Gastroesophageal sphincter (tissue), 3 donors: ENCODE results near the gene KCTD16.

Experiments used
- POLR2A ChIP-seq, 2 donors: fragments of 450-650 bp; IDR thresholded peaks; one replicate each; pipeline ENCODE4 v1.6.1; 2017; ENCODE audit warnings: antibody characterized with exemption in 2 of 2, mild to moderate bottlenecking in 2 of 2, moderate library complexity in 1 of 2
- POLR2AphosphoS5 ChIP-seq: sonication (generic); formaldehyde crosslinking; IDR thresholded peaks from one replicate; pipeline ENCODE4 v1.6.1; 2017; ENCODE audit warnings: antibody characterized with exemption
- TF ChIP-seq, protein P1 (sequence below), 4 experiments: fragments of 200-600 bp in 2 of 4; fragments of 450-650 bp in 2 of 4; sonication (generic) in 1 of 4; IDR thresholded peaks; one replicate each; pipeline ENCODE4 v1.5.1; 2017 to 2019; ENCODE audit warnings: antibody characterized with exemption in 4 of 4, mild to moderate bottlenecking in 2 of 4, moderate library complexity in 2 of 4

DNA sequence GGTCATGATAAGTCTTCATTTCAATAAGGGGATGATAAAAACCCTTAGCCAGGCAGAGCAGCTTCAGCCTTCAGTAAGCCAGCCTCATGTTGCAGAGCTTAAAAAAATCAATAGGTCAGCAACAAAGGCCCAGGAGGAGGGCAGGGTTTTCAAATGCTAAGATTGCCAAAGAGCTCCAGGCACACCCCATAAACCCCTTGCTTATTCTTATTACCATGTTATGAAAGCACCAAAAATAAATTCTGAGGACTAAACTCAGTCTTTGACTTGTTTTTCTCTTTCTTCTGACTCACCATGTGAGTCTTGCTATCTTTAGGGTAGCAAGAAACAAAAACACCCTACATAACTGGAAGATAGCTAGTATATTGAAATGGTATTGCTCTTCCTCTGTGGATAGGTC lies 317.1 kb downstream of the KCTD16 start:
- no peak for TF ChIP-seq POLR2A (IDR thresholded peaks at IDR 0.05)
- TF ChIP-seq, protein P1, sequence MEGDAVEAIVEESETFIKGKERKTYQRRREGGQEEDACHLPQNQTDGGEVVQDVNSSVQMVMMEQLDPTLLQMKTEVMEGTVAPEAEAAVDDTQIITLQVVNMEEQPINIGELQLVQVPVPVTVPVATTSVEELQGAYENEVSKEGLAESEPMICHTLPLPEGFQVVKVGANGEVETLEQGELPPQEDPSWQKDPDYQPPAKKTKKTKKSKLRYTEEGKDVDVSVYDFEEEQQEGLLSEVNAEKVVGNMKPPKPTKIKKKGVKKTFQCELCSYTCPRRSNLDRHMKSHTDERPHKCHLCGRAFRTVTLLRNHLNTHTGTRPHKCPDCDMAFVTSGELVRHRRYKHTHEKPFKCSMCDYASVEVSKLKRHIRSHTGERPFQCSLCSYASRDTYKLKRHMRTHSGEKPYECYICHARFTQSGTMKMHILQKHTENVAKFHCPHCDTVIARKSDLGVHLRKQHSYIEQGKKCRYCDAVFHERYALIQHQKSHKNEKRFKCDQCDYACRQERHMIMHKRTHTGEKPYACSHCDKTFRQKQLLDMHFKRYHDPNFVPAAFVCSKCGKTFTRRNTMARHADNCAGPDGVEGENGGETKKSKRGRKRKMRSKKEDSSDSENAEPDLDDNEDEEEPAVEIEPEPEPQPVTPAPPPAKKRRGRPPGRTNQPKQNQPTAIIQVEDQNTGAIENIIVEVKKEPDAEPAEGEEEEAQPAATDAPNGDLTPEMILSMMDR (IDR thresholded peaks at IDR 0.05): no peak
- no peak for TF ChIP-seq POLR2AphosphoS5
